ENCODE data around the gene BCL7A. TPM values are rescaled to one million over a fixed set of nuclear protein-coding genes. Genes with fewer than 3 reads are reported as not detected.

BCL7A gene
- total and polyA plus RNA-seq, 4 donors: 3.5 to 8.3 (median 4.9) TPM

GRCh38 chr12:122099856-122100255, 78.2 kb downstream of the BCL7A start:
- H3K4me3 ChIP-seq (ENCODE audit: low read depth in 1 of 3, low read length in 3 of 3): no peak overlapping the region
- no peaks in the 10 kb centered on the region for H3K9me3 ChIP-seq (ENCODE audit: control insufficient read depth in 4 of 4, low read length in 3 of 4)
- TF ChIP-seq RXRA (IDR thresholded peaks at IDR 0.05) (no peak), FOXA2 (IDR thresholded peaks at IDR 0.05) (no peak), ATF3 (IDR thresholded peaks at IDR 0.05) (no peak), EGR1 (IDR thresholded peaks at IDR 0.05; ENCODE audit: low read depth in 2 of 2) (no peak), JUND (IDR thresholded peaks at IDR 0.05) (no peak), FOXA1 (IDR thresholded peaks at IDR 0.05) (no peak), HNF4G (IDR thresholded peaks at IDR 0.05) (no peak), CTCF (IDR thresholded peaks at IDR 0.05; ENCODE audit: low read depth, low read length, missing input control) (no peak), SP1 (IDR thresholded peaks at IDR 0.05) (no peak)
- DNase-seq (ENCODE audit: low spot score): no peak
- H3K36me3 ChIP-seq (ENCODE audit: control insufficient read depth in 4 of 4, insufficient read depth in 3 of 4, low read depth in 1 of 4, low read length in 3 of 4): no peaks in the 10 kb centered on the region
- 64% methylated on average over 3 of the region's 3 CpGs for WGBS
- no peaks in the 10 kb centered on the region for H3K27me3 ChIP-seq (ENCODE audit: control insufficient read depth in 4 of 4, insufficient read depth in 4 of 4, low read length in 3 of 4)
- no peak overlapping the region for H3K27ac ChIP-seq (ENCODE audit: low read depth in 1 of 2, low read length in 2 of 2)
- no peak overlapping the region for H3K9ac ChIP-seq (ENCODE audit: low read depth in 1 of 2, low read length in 2 of 2)
- H3K4me1 ChIP-seq (ENCODE audit: control insufficient read depth in 4 of 4, insufficient read depth in 4 of 4, low read length in 3 of 4): peaks cover 19 to 34% (median 27%) of the 10 kb centered on the region in 4 donors

GRCh38 chr12:122100568-122100967, 78.9 kb downstream of the BCL7A start:
- H3K36me3 ChIP-seq (ENCODE audit: control insufficient read depth in 4 of 4, insufficient read depth in 3 of 4, low read depth in 1 of 4, low read length in 3 of 4): no peaks in the 10 kb centered on the region
- H3K27me3 ChIP-seq (ENCODE audit: control insufficient read depth in 4 of 4, insufficient read depth in 4 of 4, low read length in 3 of 4): no peaks in the 10 kb centered on the region
- WGBS: 91% methylated on average over 1 of the region's 1 CpG
- DNase-seq (ENCODE audit: low spot score): no peak
- H3K27ac ChIP-seq (ENCODE audit: low read depth in 1 of 2, low read length in 2 of 2): no peak overlapping the region
- H3K9me3 ChIP-seq (ENCODE audit: control insufficient read depth in 4 of 4, low read length in 3 of 4): no peaks in the 10 kb centered on the region
- TF ChIP-seq JUND (IDR thresholded peaks at IDR 0.05) (no peak), HNF4A (conservative IDR thresholded peaks at IDR 0.05) (no peak), ZBTB33 (IDR thresholded peaks at IDR 0.05) (no peak), RXRA (IDR thresholded peaks at IDR 0.05) (no peak), EGR1 (IDR thresholded peaks at IDR 0.05; ENCODE audit: low read depth in 2 of 2) (no peak), ATF3 (IDR thresholded peaks at IDR 0.05) (no peak), YY1 (IDR thresholded peaks at IDR 0.05) (no peak), NR2F2 (IDR thresholded peaks at IDR 0.05) (no peak), TAF1 (conservative IDR thresholded peaks at IDR 0.05) (no peak), HNF4G (IDR thresholded peaks at IDR 0.05) (no peak), REST (IDR thresholded peaks at IDR 0.05) (no peak), SP1 (IDR thresholded peaks at IDR 0.05) (no peak), CTCF (IDR thresholded peaks at IDR 0.05; ENCODE audit: low read depth, low read length, missing input control) (no peak), RAD21 (IDR thresholded peaks at IDR 0.05) (no peak), FOXA1 (IDR thresholded peaks at IDR 0.05) (no peak), GABPA (IDR thresholded peaks at IDR 0.05 in 1 of 2, conservative IDR thresholded peaks at IDR 0.05 in 1 of 2) (no peak), FOXA2 (IDR thresholded peaks at IDR 0.05) (no peak)
- no peak overlapping the region for H3K9ac ChIP-seq (ENCODE audit: low read depth in 1 of 2, low read length in 2 of 2)
- peaks cover 19 to 34% (median 27%) of the 10 kb centered on the region in 4 donors for H3K4me1 ChIP-seq (ENCODE audit: control insufficient read depth in 4 of 4, insufficient read depth in 4 of 4, low read length in 3 of 4)
- no peak overlapping the region for H3K4me3 ChIP-seq (ENCODE audit: low read depth in 1 of 3, low read length in 3 of 3)
